Uterus (tissue), 4 donors: ENCODE measurements around the gene ADCYAP1. TPM values are rescaled to one million over a fixed set of nuclear protein-coding genes. Genes with fewer than 3 reads are reported as not detected.

Experiments
- DNase-seq, 2 donors: peaks; one replicate each; pipeline ENCODE4 v3.0.0-alpha.2; 2019 to 2020
- H3K27ac ChIP-seq, 2 donors: fragments of 200-600 bp; sonication (generic); 1 replicate in 1 of 2; 2 replicates in 1 of 2; pipeline ENCODE4 v1.5.1; 2016 to 2018
- H3K27me3 ChIP-seq, 2 donors: fragments of 200-600 bp; sonication (generic); one replicate each; pipeline ENCODE4 v1.5.1; 2018 to 2019; ENCODE audit warnings: control low read depth in 1 of 2
- H3K36me3 ChIP-seq, 2 donors: fragments of 200-600 bp; sonication (generic); one replicate each; pipeline ENCODE4 v1.5.1; 2019; ENCODE audit warnings: control low read depth in 1 of 2
- H3K4me1 ChIP-seq, 2 donors: fragments of 200-600 bp; sonication (generic); one replicate each; pipeline ENCODE4 v1.5.1; 2018 to 2019; ENCODE audit warnings: control low read depth in 1 of 2
- H3K4me3 ChIP-seq, 2 donors: fragments of 200-600 bp; sonication (generic); 1 replicate in 1 of 2; 2 replicates in 1 of 2; pipeline ENCODE4 v1.5.1; 2018 to 2019; ENCODE audit warnings: mild to moderate bottlenecking in 1 of 2
- H3K9me3 ChIP-seq, 2 donors: fragments of 200-600 bp; sonication (generic); one replicate each; pipeline ENCODE4 v1.5.1; 2019; ENCODE audit warnings: control low read depth in 1 of 2
- POLR2A ChIP-seq, 2 donors: fragments of 450-650 bp; IDR thresholded peaks; one replicate each; pipeline ENCODE4 v1.6.1; 2016; ENCODE audit warnings: antibody characterized with exemption in 2 of 2, mild to moderate bottlenecking in 1 of 2, moderate library complexity in 1 of 2
- intact Hi-C: fragments of 100-400 bp; cut with DNase I; formaldehyde crosslinking; loops from one replicate; pipeline ENCODE4 v1.15.1; 2023; ENCODE audit warnings: low total_unique reads
- total RNA-seq, 4 donors: library from RNA; depleted of rRNA in 3 of 4; stranded (reverse); fragments of >200 nt in 3 of 4; gene quantifications; one replicate each; pipeline versions ENCODE4 v1.1.0 to v1.2.4, GENCODE V29; 2014 to 2023
- TF ChIP-seq, protein P1 (sequence below), 4 experiments: fragments of 200-600 bp in 2 of 4; fragments of 450-650 bp in 2 of 4; sonication (generic) in 2 of 4; IDR thresholded peaks; one replicate each; pipeline ENCODE4 v1.5.1; 2016 to 2019; ENCODE audit warnings: antibody characterized with exemption in 4 of 4, mild to moderate bottlenecking in 2 of 4, moderate library complexity in 1 of 4
- donor health status: DM: yes; HTN: yes; CAD: no.

Gene ADCYAP1
- total RNA-seq, 4 donors from 2014 or later, result 0.49 to 1.5 (median 0.97) TPM; not detected in 1

- Histone ChIP-seq H3K27me3 (no peaks in the 10 kb centered on the region), H3K36me3 (no peaks in the 10 kb centered on the region), H3K4me3 (no peak overlapping the region), H3K27ac (no peak overlapping the region), H3K4me1 (no peaks in the 10 kb centered on the region), H3K9me3 (no peaks in the 10 kb centered on the region)
- TF ChIP-seq, protein P1, sequence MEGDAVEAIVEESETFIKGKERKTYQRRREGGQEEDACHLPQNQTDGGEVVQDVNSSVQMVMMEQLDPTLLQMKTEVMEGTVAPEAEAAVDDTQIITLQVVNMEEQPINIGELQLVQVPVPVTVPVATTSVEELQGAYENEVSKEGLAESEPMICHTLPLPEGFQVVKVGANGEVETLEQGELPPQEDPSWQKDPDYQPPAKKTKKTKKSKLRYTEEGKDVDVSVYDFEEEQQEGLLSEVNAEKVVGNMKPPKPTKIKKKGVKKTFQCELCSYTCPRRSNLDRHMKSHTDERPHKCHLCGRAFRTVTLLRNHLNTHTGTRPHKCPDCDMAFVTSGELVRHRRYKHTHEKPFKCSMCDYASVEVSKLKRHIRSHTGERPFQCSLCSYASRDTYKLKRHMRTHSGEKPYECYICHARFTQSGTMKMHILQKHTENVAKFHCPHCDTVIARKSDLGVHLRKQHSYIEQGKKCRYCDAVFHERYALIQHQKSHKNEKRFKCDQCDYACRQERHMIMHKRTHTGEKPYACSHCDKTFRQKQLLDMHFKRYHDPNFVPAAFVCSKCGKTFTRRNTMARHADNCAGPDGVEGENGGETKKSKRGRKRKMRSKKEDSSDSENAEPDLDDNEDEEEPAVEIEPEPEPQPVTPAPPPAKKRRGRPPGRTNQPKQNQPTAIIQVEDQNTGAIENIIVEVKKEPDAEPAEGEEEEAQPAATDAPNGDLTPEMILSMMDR (IDR thresholded peaks at IDR 0.05), result no peak
- TF ChIP-seq POLR2A (IDR thresholded peaks at IDR 0.05), result no peak
- DNase-seq, result no peak
- intact Hi-C loops, result no loop called here
Measured at GRCh38 chr18:944440-944839, 39.8 kb downstream of the ADCYAP1 start.

GRCh38 chr18:949724-950631, 45.3 kb downstream of the ADCYAP1 start:
- no peak for DNase-seq
- intact Hi-C loops, result no loop called here
- Histone ChIP-seq H3K36me3 (no peaks in the 10 kb centered on the region), H3K4me3 (no peak overlapping the region), H3K27me3 (no peaks in the 10 kb centered on the region), H3K27ac (no peak overlapping the region), H3K9me3 (no peaks in the 10 kb centered on the region), H3K4me1 (no peaks in the 10 kb centered on the region)
- TF ChIP-seq, protein P1 (IDR thresholded peaks at IDR 0.05), result no peak
- TF ChIP-seq POLR2A (IDR thresholded peaks at IDR 0.05), result no peak

DNA sequence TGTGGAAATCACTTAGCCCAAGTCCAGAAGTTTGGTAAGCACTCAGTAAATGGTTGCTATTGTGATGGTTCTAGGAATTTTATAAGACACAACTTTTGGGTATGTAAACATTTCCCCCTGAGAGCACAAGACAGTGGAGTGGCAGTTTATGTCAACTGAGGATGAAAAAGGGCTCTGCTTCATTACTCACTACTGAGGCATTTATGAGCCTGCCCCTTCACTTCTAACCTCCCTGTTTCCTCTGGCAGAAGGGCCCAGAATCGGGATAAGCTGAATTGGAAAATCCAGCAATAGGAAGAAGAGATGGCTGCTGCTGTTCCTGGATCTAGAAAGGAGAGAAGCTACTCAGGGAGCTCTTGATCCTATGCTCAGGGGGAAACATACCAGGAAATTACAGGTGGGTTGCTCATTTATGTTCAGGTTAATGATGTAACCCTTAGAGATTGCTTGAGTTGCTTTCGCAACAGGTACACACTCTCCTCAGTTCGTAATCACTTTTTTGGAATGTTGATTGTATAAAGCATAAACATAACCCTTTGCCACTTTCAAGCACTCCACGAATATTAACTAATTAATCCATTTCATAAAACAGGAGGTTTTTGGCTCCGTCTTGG, 46.3 kb downstream of the ADCYAP1 start:
- Histone ChIP-seq H3K4me3 (no peak overlapping the region), H3K27me3 (no peaks in the 10 kb centered on the region), H3K4me1 (no peaks in the 10 kb centered on the region), H3K36me3 (no peaks in the 10 kb centered on the region), H3K27ac (no peak overlapping the region), H3K9me3 (no peaks in the 10 kb centered on the region)
- DNase-seq, result no peak
- TF ChIP-seq, protein P1 (IDR thresholded peaks at IDR 0.05), result no peak
- no peak for TF ChIP-seq POLR2A (IDR thresholded peaks at IDR 0.05)
- intact Hi-C loops, result no loop called here

DNA sequence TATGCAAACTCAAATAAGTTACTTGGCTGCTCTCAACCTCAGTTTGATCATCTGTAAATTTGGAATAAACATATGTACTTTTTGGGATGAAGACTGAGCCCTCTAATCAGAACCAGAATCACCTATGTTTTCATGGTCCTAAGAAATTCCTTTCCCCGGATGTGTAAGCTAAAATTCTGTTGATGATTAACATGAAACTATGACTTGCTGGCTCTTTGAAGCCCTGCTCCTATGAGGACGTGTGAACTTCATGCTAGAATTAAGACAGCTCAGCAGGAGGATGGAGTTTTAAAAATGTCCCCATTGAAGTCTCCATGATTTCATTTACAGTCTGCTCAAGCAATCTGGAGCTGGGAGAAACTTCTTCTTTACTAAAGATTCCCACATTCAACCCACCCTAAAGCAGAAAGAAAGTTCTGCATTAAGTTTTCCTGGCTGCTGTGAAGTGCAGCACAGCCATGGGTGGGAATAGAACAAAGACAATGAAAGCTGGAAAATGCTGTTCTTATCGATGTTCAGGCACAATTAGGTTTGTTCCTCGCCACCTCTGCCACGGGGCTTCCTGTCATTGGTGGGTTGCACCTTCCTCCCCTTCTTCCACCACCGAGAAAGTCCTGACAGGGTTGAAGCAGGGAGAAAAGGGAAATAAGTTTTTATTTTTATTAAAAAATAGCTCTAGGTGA, 50.9 kb downstream of the ADCYAP1 start:
- intact Hi-C loops, result no loop called here
- no peak for DNase-seq

More for the DNA sequence above, 50.9 kb downstream of the ADCYAP1 start:
- Histone ChIP-seq H3K27me3 (no peaks in the 10 kb centered on the region), H3K4me3 (no peak overlapping the region), H3K9me3 (no peaks in the 10 kb centered on the region), H3K4me1 (no peaks in the 10 kb centered on the region), H3K36me3 (no peaks in the 10 kb centered on the region), H3K27ac (no peak overlapping the region)
- TF ChIP-seq, protein P1 (IDR thresholded peaks at IDR 0.05), result no peak
- no peak for TF ChIP-seq POLR2A (IDR thresholded peaks at IDR 0.05)
